GM23338 (cell line): ENCODE measurements around the gene SLAMF6. TPM values are rescaled to one million over a fixed set of nuclear protein-coding genes. Genes with fewer than 3 reads are reported as not detected.

ENCODE experiments used
- ATAC-seq: fragments of 200-7000 bp; cut with Tn5 transposase; 3 replicates; pipeline ENCODE4 v1.9.1; 2020
- DNase-seq: peaks from one replicate; pipeline ENCODE4 v3.0.0-alpha.2; 2015; ENCODE audit warnings: low spot score
- H2AFZ ChIP-seq: fragments of 200-600 bp; sonication (generic); 2 replicates; pipeline ENCODE4 v1.8.0; 2016; ENCODE audit warnings: antibody characterized with exemption, mild to moderate bottlenecking, moderate library complexity
- H3F3A ChIP-seq: fragments of 200-600 bp; sonication (generic); replicated peaks from 2 replicates; pipeline ENCODE4 v1.8.0; 2017; ENCODE audit warnings: antibody characterized with exemption, mixed run types, low read depth
- H3K27ac ChIP-seq: fragments of 200-600 bp; sonication (generic); 2 replicates; pipeline ENCODE4 v1.6.1; 2016; ENCODE audit warnings: low read depth
- H3K27me3 ChIP-seq: fragments of 200-600 bp; sonication (generic); 2 replicates; pipeline ENCODE4 v1.8.0; 2016; ENCODE audit warnings: mild to moderate bottlenecking, mixed run types, moderate library complexity; ENCODE audit not compliant: insufficient read depth
- H3K36me3 ChIP-seq: fragments of 200-600 bp; sonication (generic); 2 replicates; pipeline ENCODE4 v1.8.0; 2016; ENCODE audit warnings: mild to moderate bottlenecking; ENCODE audit not compliant: insufficient read depth
- H3K4me1 ChIP-seq: fragments of 200-600 bp; sonication (generic); 2 replicates; pipeline ENCODE4 v1.8.0; 2016; ENCODE audit warnings: mild to moderate bottlenecking, moderate library complexity; ENCODE audit not compliant: insufficient read depth
- H3K4me2 ChIP-seq: fragments of 200-600 bp; sonication (generic); 2 replicates; pipeline ENCODE4 v1.7.1; 2017; ENCODE audit warnings: mixed run types
- H3K4me3 ChIP-seq: fragments of 200-600 bp; sonication (generic); 2 replicates; pipeline ENCODE4 v1.6.1; 2016; ENCODE audit warnings: mixed run types
- H3K79me2 ChIP-seq: fragments of 200-600 bp; sonication (generic); replicated peaks from 2 replicates; pipeline ENCODE4 v1.8.0; 2017; ENCODE audit warnings: mild to moderate bottlenecking; ENCODE audit not compliant: insufficient read depth
- H3K9me2 ChIP-seq: fragments of 200-600 bp; sonication (generic); 2 replicates; pipeline ENCODE4 v1.8.0; 2017; ENCODE audit not compliant: insufficient read depth
- H4K20me1 ChIP-seq: fragments of 200-600 bp; sonication (generic); replicated peaks from 2 replicates; pipeline ENCODE4 v1.8.0; 2017; ENCODE audit warnings: mild to moderate bottlenecking; ENCODE audit not compliant: insufficient read depth
- H3K27ac Mint-ChIP-seq: 2 replicates; pipeline ENCODE4 v1.8.0; 2020; ENCODE audit warnings: inconsistent platforms, mild to moderate bottlenecking, moderate library complexity, mixed read lengths
- H3K27me3 Mint-ChIP-seq: 3 replicates; pipeline ENCODE4 v1.8.0; 2022; ENCODE audit warnings: low read depth, mild to moderate bottlenecking, moderate library complexity, mixed read lengths, inconsistent platforms; ENCODE audit not compliant: insufficient read depth, poor library complexity
- H3K36me3 Mint-ChIP-seq: 3 replicates; pipeline ENCODE4 v1.8.0; 2021; ENCODE audit warnings: low read depth, mild to moderate bottlenecking, inconsistent platforms, moderate library complexity, mixed read lengths
- H3K4me1 Mint-ChIP-seq: 3 replicates; pipeline ENCODE4 v1.8.0; 2020; ENCODE audit warnings: mild to moderate bottlenecking, inconsistent platforms, mixed read lengths
- H3K4me3 Mint-ChIP-seq: 3 replicates; pipeline ENCODE4 v1.8.0; 2021; ENCODE audit warnings: moderate library complexity, mild to moderate bottlenecking, inconsistent platforms, mixed read lengths
- H3K9me3 Mint-ChIP-seq: 3 replicates; pipeline ENCODE4 v1.8.0; 2020; ENCODE audit warnings: moderate library complexity, mild to moderate bottlenecking, inconsistent platforms, mixed read lengths
- CREB1 ChIP-seq: fragments of 250-450 bp; sonication (Bioruptor Pico); IDR thresholded peaks from 2 replicates; pipeline ENCODE4 v1.5.0; 2020; ENCODE audit warnings: low read depth, mild to moderate bottlenecking, moderate library complexity
- EZH2 ChIP-seq: fragments of 200-600 bp; sonication (generic); IDR thresholded peaks from one replicate; pipeline ENCODE4 v1.8.0; 2017; ENCODE audit warnings: antibody characterized with exemption, mild to moderate bottlenecking, low read depth; ENCODE audit not compliant: unreplicated experiment
- EZH2phosphoT487 ChIP-seq: fragments of 200-600 bp; sonication (generic); IDR thresholded peaks from one replicate; pipeline ENCODE4 v1.8.1; 2018; ENCODE audit warnings: antibody characterized with exemption; ENCODE audit not compliant: unreplicated experiment
- JUNB ChIP-seq: IDR thresholded peaks from one replicate; pipeline ENCODE4 v1.6.1; 2016; ENCODE audit warnings: antibody characterized with exemption; ENCODE audit not compliant: unreplicated experiment
- NANOG ChIP-seq: IDR thresholded peaks from 2 replicates; pipeline ENCODE4 v1.6.1; 2016; ENCODE audit warnings: antibody characterized with exemption, borderline replicate concordance
- POLR2AphosphoS5 ChIP-seq: IDR thresholded peaks from 2 replicates; pipeline ENCODE4 v1.6.1; 2016; ENCODE audit warnings: antibody characterized with exemption, low read depth
- STAT1 ChIP-seq: IDR thresholded peaks from one replicate; pipeline ENCODE4 v1.6.1; 2016; ENCODE audit warnings: antibody characterized with exemption; ENCODE audit not compliant: unreplicated experiment
- ZNF114 ChIP-seq: fragments of 250-450 bp; sonication (Bioruptor Pico); IDR thresholded peaks from 2 replicates; pipeline ENCODE4 v1.5.0; 2020; ENCODE audit warnings: mild to moderate bottlenecking, moderate library complexity
- ZNF331 ChIP-seq: fragments of 250-450 bp; sonication (Bioruptor Pico); IDR thresholded peaks from 2 replicates; pipeline ENCODE4 v1.5.0; 2020; ENCODE audit warnings: low read depth, mild to moderate bottlenecking, moderate library complexity
- polyA plus RNA-seq: library from polyadenylated mRNA; unstranded; fragments of >200 nt; fragmentation: Nextera tagmentation; extraction: Ambion mirVana; gene quantifications from 2 replicates; pipeline ENCODE4 v1.2.1, GENCODE V29; 2016
- total RNA-seq: library from RNA; depleted of rRNA; stranded (reverse); fragments of >200 nt; shearing (Covaris generic); gene quantifications from 2 replicates; pipeline ENCODE4 v1.2.3, GENCODE V29; 2014
- TF ChIP-seq, protein P1 (sequence below): IDR thresholded peaks from 2 replicates; pipeline ENCODE4 v1.6.1; 2016; ENCODE audit warnings: antibody characterized with exemption
- TF ChIP-seq, protein P2 (sequence below): fragments of 250-450 bp; sonication (Bioruptor Pico); IDR thresholded peaks from 2 replicates; pipeline ENCODE4 v1.5.0; 2020; ENCODE audit warnings: mild to moderate bottlenecking, moderate library complexity
- TF ChIP-seq, protein P3 (sequence below), 2 experiments: fragments of 200-600 bp in 1 of 2; sonication (generic) in 1 of 2; conservative IDR thresholded peaks; 2 replicates each; pipeline versions ENCODE4 v1.5.1 to v1.6.1; 2016 to 2017; ENCODE audit warnings: antibody characterized with exemption in 2 of 2, low read depth in 2 of 2, mild to moderate bottlenecking in 2 of 2, moderate library complexity in 1 of 2
- TF ChIP-seq, protein P4 (sequence below): IDR thresholded peaks from one replicate; pipeline ENCODE4 v1.6.1; 2018; ENCODE audit warnings: antibody characterized with exemption; ENCODE audit not compliant: unreplicated experiment

SLAMF6 gene
- total and polyA plus RNA-seq, 2 experiments from 2014 or later = not detected

DNA sequence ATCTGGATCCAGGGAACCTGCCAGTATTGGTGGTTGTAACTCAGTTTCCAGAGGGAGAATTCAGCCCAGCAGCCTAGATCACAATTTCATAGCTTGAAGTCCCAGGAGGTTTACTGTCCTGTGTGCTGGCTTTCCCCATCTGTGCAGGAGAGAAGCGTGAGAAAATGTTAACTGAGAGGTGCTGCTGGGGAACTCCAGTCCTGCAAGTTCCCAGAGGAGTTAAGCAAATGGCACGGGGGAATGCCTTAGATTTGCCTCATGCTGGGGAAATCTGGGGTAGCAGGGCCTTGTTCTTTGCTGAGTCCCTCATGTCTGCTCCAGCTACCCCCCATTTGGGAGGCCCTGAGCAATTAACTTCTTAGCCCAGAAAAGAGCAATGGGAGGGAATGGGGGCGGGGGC is 25.1 kb upstream of the SLAMF6 start:
- Histone ChIP-seq H3K4me2 (no peak overlapping the region), H3K4me3 (no peak overlapping the region), H3K4me1 (no peaks in the 10 kb centered on the region), H3K27me3 (no peaks in the 10 kb centered on the region), H3K9me2 (peaks cover 19% of the 10 kb centered on the region), H3F3A (no peaks in the 10 kb centered on the region), H3K36me3 (no peaks in the 10 kb centered on the region), H2AFZ (no peak overlapping the region), H3K79me2 (no peaks in the 10 kb centered on the region), H3K27ac (no peak overlapping the region), H4K20me1 (no peaks in the 10 kb centered on the region)
- H3K27ac Mint-ChIP-seq = no peak overlapping the region
- ATAC-seq (no peak), DNase-seq (no peak)
- H3K4me3 Mint-ChIP-seq = no peak overlapping the region
- H3K27me3 Mint-ChIP-seq = peaks cover 4% of the 10 kb centered on the region
- H3K9me3 Mint-ChIP-seq = no peaks in the 10 kb centered on the region
- TF ChIP-seq EZH2phosphoT487 = no peak
- TF ChIP-seq, protein P1, sequence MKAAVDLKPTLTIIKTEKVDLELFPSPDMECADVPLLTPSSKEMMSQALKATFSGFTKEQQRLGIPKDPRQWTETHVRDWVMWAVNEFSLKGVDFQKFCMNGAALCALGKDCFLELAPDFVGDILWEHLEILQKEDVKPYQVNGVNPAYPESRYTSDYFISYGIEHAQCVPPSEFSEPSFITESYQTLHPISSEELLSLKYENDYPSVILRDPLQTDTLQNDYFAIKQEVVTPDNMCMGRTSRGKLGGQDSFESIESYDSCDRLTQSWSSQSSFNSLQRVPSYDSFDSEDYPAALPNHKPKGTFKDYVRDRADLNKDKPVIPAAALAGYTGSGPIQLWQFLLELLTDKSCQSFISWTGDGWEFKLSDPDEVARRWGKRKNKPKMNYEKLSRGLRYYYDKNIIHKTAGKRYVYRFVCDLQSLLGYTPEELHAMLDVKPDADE = no peak
- TF ChIP-seq ZNF331 (CRISPR knock-in tag) = no peak
- no peak for TF ChIP-seq JUNB
- TF ChIP-seq, protein P2, sequence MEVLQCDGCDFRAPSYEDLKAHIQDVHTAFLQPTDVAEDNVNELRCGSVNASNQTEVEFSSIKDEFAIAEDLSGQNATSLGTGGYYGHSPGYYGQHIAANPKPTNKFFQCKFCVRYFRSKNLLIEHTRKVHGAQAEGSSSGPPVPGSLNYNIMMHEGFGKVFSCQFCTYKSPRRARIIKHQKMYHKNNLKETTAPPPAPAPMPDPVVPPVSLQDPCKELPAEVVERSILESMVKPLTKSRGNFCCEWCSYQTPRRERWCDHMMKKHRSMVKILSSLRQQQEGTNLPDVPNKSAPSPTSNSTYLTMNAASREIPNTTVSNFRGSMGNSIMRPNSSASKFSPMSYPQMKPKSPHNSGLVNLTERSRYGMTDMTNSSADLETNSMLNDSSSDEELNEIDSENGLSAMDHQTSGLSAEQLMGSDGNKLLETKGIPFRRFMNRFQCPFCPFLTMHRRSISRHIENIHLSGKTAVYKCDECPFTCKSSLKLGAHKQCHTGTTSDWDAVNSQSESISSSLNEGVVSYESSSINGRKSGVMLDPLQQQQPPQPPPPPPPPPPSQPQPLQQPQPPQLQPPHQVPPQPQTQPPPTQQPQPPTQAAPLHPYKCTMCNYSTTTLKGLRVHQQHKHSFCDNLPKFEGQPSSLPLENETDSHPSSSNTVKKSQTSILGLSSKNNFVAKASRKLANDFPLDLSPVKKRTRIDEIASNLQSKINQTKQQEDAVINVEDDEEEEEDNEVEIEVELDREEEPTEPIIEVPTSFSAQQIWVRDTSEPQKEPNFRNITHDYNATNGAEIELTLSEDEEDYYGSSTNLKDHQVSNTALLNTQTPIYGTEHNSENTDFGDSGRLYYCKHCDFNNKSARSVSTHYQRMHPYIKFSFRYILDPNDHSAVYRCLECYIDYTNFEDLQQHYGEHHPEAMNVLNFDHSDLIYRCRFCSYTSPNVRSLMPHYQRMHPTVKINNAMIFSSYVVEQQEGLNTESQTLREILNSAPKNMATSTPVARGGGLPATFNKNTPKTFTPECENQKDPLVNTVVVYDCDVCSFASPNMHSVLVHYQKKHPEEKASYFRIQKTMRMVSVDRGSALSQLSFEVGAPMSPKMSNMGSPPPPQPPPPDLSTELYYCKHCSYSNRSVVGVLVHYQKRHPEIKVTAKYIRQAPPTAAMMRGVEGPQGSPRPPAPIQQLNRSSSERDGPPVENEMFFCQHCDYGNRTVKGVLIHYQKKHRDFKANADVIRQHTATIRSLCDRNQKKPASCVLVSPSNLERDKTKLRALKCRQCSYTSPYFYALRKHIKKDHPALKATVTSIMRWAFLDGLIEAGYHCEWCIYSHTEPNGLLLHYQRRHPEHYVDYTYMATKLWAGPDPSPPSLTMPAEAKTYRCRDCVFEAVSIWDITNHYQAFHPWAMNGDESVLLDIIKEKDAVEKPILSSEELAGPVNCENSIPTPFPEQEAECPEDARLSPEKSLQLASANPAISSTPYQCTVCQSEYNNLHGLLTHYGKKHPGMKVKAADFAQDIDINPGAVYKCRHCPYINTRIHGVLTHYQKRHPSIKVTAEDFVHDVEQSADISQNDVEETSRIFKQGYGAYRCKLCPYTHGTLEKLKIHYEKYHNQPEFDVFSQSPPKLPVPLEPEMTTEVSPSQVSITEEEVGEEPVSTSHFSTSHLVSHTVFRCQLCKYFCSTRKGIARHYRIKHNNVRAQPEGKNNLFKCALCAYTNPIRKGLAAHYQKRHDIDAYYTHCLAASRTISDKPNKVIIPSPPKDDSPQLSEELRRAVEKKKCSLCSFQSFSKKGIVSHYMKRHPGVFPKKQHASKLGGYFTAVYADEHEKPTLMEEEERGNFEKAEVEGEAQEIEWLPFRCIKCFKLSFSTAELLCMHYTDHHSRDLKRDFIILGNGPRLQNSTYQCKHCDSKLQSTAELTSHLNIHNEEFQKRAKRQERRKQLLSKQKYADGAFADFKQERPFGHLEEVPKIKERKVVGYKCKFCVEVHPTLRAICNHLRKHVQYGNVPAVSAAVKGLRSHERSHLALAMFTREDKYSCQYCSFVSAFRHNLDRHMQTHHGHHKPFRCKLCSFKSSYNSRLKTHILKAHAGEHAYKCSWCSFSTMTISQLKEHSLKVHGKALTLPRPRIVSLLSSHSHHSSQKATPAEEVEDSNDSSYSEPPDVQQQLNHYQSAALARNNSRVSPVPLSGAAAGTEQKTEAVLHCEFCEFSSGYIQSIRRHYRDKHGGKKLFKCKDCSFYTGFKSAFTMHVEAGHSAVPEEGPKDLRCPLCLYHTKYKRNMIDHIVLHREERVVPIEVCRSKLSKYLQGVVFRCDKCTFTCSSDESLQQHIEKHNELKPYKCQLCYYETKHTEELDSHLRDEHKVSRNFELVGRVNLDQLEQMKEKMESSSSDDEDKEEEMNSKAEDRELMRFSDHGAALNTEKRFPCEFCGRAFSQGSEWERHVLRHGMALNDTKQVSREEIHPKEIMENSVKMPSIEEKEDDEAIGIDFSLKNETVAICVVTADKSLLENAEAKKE (CRISPR knock-in tag) = no peak
- no peak for TF ChIP-seq STAT1
- TF ChIP-seq EZH2 = no peak
- TF ChIP-seq NANOG = no peak
- TF ChIP-seq, protein P3, sequence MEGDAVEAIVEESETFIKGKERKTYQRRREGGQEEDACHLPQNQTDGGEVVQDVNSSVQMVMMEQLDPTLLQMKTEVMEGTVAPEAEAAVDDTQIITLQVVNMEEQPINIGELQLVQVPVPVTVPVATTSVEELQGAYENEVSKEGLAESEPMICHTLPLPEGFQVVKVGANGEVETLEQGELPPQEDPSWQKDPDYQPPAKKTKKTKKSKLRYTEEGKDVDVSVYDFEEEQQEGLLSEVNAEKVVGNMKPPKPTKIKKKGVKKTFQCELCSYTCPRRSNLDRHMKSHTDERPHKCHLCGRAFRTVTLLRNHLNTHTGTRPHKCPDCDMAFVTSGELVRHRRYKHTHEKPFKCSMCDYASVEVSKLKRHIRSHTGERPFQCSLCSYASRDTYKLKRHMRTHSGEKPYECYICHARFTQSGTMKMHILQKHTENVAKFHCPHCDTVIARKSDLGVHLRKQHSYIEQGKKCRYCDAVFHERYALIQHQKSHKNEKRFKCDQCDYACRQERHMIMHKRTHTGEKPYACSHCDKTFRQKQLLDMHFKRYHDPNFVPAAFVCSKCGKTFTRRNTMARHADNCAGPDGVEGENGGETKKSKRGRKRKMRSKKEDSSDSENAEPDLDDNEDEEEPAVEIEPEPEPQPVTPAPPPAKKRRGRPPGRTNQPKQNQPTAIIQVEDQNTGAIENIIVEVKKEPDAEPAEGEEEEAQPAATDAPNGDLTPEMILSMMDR (conservative IDR thresholded peaks at IDR 0.05; ENCODE audit: low read depth in 2 of 2) = no peak
- TF ChIP-seq ZNF114 = no peak
- no peak for TF ChIP-seq POLR2AphosphoS5
- TF ChIP-seq, protein P4, sequence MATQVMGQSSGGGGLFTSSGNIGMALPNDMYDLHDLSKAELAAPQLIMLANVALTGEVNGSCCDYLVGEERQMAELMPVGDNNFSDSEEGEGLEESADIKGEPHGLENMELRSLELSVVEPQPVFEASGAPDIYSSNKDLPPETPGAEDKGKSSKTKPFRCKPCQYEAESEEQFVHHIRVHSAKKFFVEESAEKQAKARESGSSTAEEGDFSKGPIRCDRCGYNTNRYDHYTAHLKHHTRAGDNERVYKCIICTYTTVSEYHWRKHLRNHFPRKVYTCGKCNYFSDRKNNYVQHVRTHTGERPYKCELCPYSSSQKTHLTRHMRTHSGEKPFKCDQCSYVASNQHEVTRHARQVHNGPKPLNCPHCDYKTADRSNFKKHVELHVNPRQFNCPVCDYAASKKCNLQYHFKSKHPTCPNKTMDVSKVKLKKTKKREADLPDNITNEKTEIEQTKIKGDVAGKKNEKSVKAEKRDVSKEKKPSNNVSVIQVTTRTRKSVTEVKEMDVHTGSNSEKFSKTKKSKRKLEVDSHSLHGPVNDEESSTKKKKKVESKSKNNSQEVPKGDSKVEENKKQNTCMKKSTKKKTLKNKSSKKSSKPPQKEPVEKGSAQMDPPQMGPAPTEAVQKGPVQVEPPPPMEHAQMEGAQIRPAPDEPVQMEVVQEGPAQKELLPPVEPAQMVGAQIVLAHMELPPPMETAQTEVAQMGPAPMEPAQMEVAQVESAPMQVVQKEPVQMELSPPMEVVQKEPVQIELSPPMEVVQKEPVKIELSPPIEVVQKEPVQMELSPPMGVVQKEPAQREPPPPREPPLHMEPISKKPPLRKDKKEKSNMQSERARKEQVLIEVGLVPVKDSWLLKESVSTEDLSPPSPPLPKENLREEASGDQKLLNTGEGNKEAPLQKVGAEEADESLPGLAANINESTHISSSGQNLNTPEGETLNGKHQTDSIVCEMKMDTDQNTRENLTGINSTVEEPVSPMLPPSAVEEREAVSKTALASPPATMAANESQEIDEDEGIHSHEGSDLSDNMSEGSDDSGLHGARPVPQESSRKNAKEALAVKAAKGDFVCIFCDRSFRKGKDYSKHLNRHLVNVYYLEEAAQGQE = no peak
- no peak for TF ChIP-seq CREB1 (CRISPR knock-in tag)
- H3K36me3 Mint-ChIP-seq = no peaks in the 10 kb centered on the region
- no peaks in the 10 kb centered on the region for H3K4me1 Mint-ChIP-seq
